GM20431 (cell line): ENCODE data around the gene DGCR2.

Source experiments
- in situ Hi-C: fragments of 300-500 bp; cut with MseI, MboI; formaldehyde crosslinking; loops from one replicate; pipeline ENCODE4 v1.15.0; 2020; ENCODE audit warnings: low sequenced_read_pairs; ENCODE audit not compliant: unreplicated experiment

DGCR2 gene

GRCh38 chr22:19147195-19147780 is 25.1 kb upstream of the DGCR2 start:
- in situ Hi-C loops, result no loop called here

GRCh38 chr22:19146215-19146968 is 24.2 kb upstream of the DGCR2 start:
- in situ Hi-C loops, result no loop called here

GRCh38 chr22:19143967-19144400 is 21.8 kb upstream of the DGCR2 start:
- in situ Hi-C loops, result no loop called here

- in situ Hi-C loops, result no loop called here
Measured at GRCh38 chr22:19143212-19143611, 21.0 kb upstream of the DGCR2 start.

GRCh38 chr22:19142394-19142793 is 20.2 kb upstream of the DGCR2 start:
- in situ Hi-C loops, result no loop called here

- in situ Hi-C loops, result no loop called here
Measured at GRCh38 chr22:19139974-19140373, 17.8 kb upstream of the DGCR2 start.

GRCh38 chr22:19139001-19139356 is 16.8 kb upstream of the DGCR2 start:
- in situ Hi-C loops, result no loop called here

- in situ Hi-C loops, result no loop called here
Measured at GRCh38 chr22:19138217-19139000, 16.2 kb upstream of the DGCR2 start.

- in situ Hi-C loops, result no loop called here
Measured at GRCh38 chr22:19137384-19138216, 15.4 kb upstream of the DGCR2 start.

- in situ Hi-C loops, result no loop called here
Measured at GRCh38 chr22:19136915-19137314, 14.7 kb upstream of the DGCR2 start.

GRCh38 chr22:19134874-19135273 is 12.7 kb upstream of the DGCR2 start:
- in situ Hi-C loops, result no loop called here

- in situ Hi-C loops, result no loop called here
Measured at GRCh38 chr22:19134176-19134831, 12.1 kb upstream of the DGCR2 start.

- in situ Hi-C loops, result no loop called here
Measured at GRCh38 chr22:19133561-19133960, 11.3 kb upstream of the DGCR2 start.

GRCh38 chr22:19132693-19133400 is 10.6 kb upstream of the DGCR2 start:
- in situ Hi-C loops, result no loop called here

GRCh38 chr22:19132153-19132552 is 9.9 kb upstream of the DGCR2 start:
- in situ Hi-C loops, result no loop called here

GRCh38 chr22:19131685-19132015 is 9.4 kb upstream of the DGCR2 start:
- in situ Hi-C loops, result no loop called here

GRCh38 chr22:19130959-19131684 is 8.9 kb upstream of the DGCR2 start, which contains the start of gene TSSK2:
Gene TSSK2, plus strand, starts transcription at chr22:19131308. Its CDS starts 92 bp downstream, at chr22:19131400.
- in situ Hi-C loops, result no loop called here

GRCh38 chr22:19129871-19130270 is 7.7 kb upstream of the DGCR2 start:
- in situ Hi-C loops, result no loop called here
